Measurements from ENCODE around the gene ZC3H12D. TPM values are rescaled to one million over a fixed set of nuclear protein-coding genes. Genes with fewer than 3 reads are reported as not detected.

The ZC3H12D gene
- polyA plus RNA-seq, 1 of the 3 experiments (the other 2 are of a cell fraction): 0.03 TPM

GRCh38 chr6:149467265-149467664 lies 17.5 kb downstream of the ZC3H12D start:
- CTCF ChIA-PET: interaction anchor here (1.5 to 2.0 kb wide), 2 partner anchors 35 to 50 kb away, joined by 4 to 6 read pairs; no protein-coding TSS in a partner anchor
- WGBS (ENCODE audit: low lambda C conversion rate): 71% methylated on average over 3 of the region's 4 CpGs

More at GRCh38 chr6:149467265-149467664, 17.5 kb downstream of the ZC3H12D start:
- no peak overlapping the region for H3K4me2 ChIP-seq
- no peaks in the 10 kb centered on the region for H3K4me1 ChIP-seq (ENCODE audit: control insufficient read depth in 1 of 2, insufficient read depth in 2 of 2, low read depth in 1 of 2, low read length in 1 of 2)
- H3K9me3 ChIP-seq: no peaks in the 10 kb centered on the region
- H3K27me3 ChIP-seq (ENCODE audit: insufficient read depth): no peaks in the 10 kb centered on the region
- no peaks in the 10 kb centered on the region for H3K36me3 ChIP-seq (replicated peaks in 1 of 2; ENCODE audit: control insufficient read depth in 1 of 2, insufficient read depth in 2 of 2, low read length in 1 of 2)
- no peaks in the 10 kb centered on the region for H4K20me1 ChIP-seq (ENCODE audit: insufficient read depth)
- H3K9ac ChIP-seq: no peak overlapping the region
- no peak overlapping the region for H3K27ac ChIP-seq (ENCODE audit: low read depth in 2 of 2, low read length in 1 of 2)
- no peaks in the 10 kb centered on the region for H3F3A ChIP-seq (replicated peaks; ENCODE audit: insufficient read depth)
- POLR2A ChIA-PET: no interaction called here
- H3K79me2 ChIP-seq (ENCODE audit: insufficient read depth): no peaks in the 10 kb centered on the region
- no peak overlapping the region for H3K4me3 ChIP-seq (ENCODE audit: low read depth in 2 of 2, low read length in 1 of 2)
- H3K9me2 ChIP-seq: no peaks in the 10 kb centered on the region
- TF ChIP-seq SMC3 (IDR thresholded peaks at IDR 0.05; ENCODE audit: low read depth, low read length) (no peak), FOSL2 (IDR thresholded peaks at IDR 0.05; ENCODE audit: borderline replicate concordance, low read depth) (no peak), NRF1 (IDR thresholded peaks at IDR 0.05; ENCODE audit: low read depth, low read length) (no peak), FOXJ3 (CRISPR knock-in tag; IDR thresholded peaks at IDR 0.05) (no peak), NFIC (IDR thresholded peaks at IDR 0.05; ENCODE audit: borderline replicate concordance) (no peak), EP300 (IDR thresholded peaks at IDR 0.05; ENCODE audit: borderline replicate concordance in 1 of 2, low read depth in 1 of 2, low read length in 1 of 2) (no peak), JUND (IDR thresholded peaks at IDR 0.05) (no peak), ELF1 (IDR thresholded peaks at IDR 0.05) (no peak), REST (IDR thresholded peaks at IDR 0.05; ENCODE audit: low read depth, low read length) (no peak), TCF12 (IDR thresholded peaks at IDR 0.05) (no peak), ZBTB33 (IDR thresholded peaks at IDR 0.05; ENCODE audit: borderline replicate concordance, low read depth) (no peak), MAX (IDR thresholded peaks at IDR 0.05; ENCODE audit: low read depth) (no peak), FOXM1 (IDR thresholded peaks at IDR 0.05; ENCODE audit: low read depth) (no peak), GATA2 (CRISPR knock-in tag; IDR thresholded peaks at IDR 0.05) (no peak), SIN3A (IDR thresholded peaks at IDR 0.05; ENCODE audit: borderline replicate concordance, low read depth, low read length) (no peak), RAD21 (IDR thresholded peaks at IDR 0.05; ENCODE audit: low read length) (no peak), TEAD4 (IDR thresholded peaks at IDR 0.05; ENCODE audit: borderline replicate concordance, insufficient read depth) (no peak), RXRA (IDR thresholded peaks at IDR 0.05; ENCODE audit: borderline replicate concordance, low read depth) (no peak), CTCF (IDR thresholded peaks at IDR 0.05) (no peak)
- no peak for DNase-seq
- no peak overlapping the region for H2AFZ ChIP-seq (ENCODE audit: low read depth)
